ENCODE measurements around the gene ROBO2.

GRCh38 chr3:77392181-77392580 is 352.3 kb downstream of the ROBO2 start:
- no peak for TF ChIP-seq CTCF (IDR thresholded peaks at IDR 0.05)
- no peak for TF ChIP-seq POLR2A (IDR thresholded peaks at IDR 0.05)
